B cell (primary cell): ENCODE results near the gene PCGF2. TPM values are rescaled to one million over a fixed set of nuclear protein-coding genes. Genes with fewer than 3 reads are reported as not detected.

Experiments
- ATAC-seq: fragments of 200-7000 bp; cut with Tn5 transposase; one replicate; pipeline ENCODE4 v1.10.0; 2021; ENCODE audit warnings: low read depth, mild to moderate bottlenecking, moderate number of reproducible peaks, moderate library complexity
- CTCF ChIA-PET: fragments of 350-600 bp; sonication (Branson Sonifier 250); formaldehyde crosslinking; loops from one replicate; lab custom pipeline; 2021; ENCODE audit warnings: antibody characterized with exemption, inconsistent platforms; lab: Charles Lee
- POLR2A ChIA-PET: fragments of 350-600 bp; sonication (Branson Sonifier 250); formaldehyde crosslinking; loops from one replicate; lab custom pipeline; 2021; ENCODE audit warnings: antibody characterized with exemption; lab: Charles Lee
- DNase-seq: peaks from one replicate; pipeline ENCODE4 v3.0.0; 2013
- H2AFZ ChIP-seq: 2 replicates; pipeline ENCODE4 v1.6.1; 2012; ENCODE audit warnings: mild to moderate bottlenecking, low read depth, low read length; ENCODE audit not compliant: insufficient read depth, poor library complexity, severe bottlenecking
- H3K27ac ChIP-seq, 2 donors: 1 replicate in 1 of 2; 2 replicates in 1 of 2; pipeline ENCODE4 v1.5.1; 2012 to 2013; ENCODE audit warnings: low read length in 2 of 2, mild to moderate bottlenecking in 2 of 2, moderate library complexity in 1 of 2
- H3K27me3 ChIP-seq, 4 experiments: fragments of 200-600 bp in 1 of 4; sonication (generic) in 1 of 4; replicated peaks in 1 of 4; 1 replicate in 2 of 4; 2 replicates in 2 of 4; pipeline versions ENCODE4 v1.6.1 to v1.7.0; 2013 to 2016; ENCODE audit warnings: low read length in 3 of 4, mild to moderate bottlenecking in 2 of 4, mixed read lengths in 1 of 4, moderate library complexity in 1 of 4; ENCODE audit not compliant: insufficient read depth in 4 of 4, control insufficient read depth in 3 of 4; ENCODE audit errors: control extremely low read depth in 1 of 4
- H3K36me3 ChIP-seq, 2 experiments: replicated peaks in 1 of 2; 1 replicate in 1 of 2; 2 replicates in 1 of 2; pipeline versions ENCODE4 v1.6.1 to v1.7.1; 2013; ENCODE audit warnings: low read length in 1 of 2; ENCODE audit not compliant: insufficient read depth in 2 of 2, control insufficient read depth in 1 of 2; ENCODE audit errors: control extremely low read depth in 1 of 2, extremely low read depth in 1 of 2
- H3K4me1 ChIP-seq, 2 donors: fragments of 200-600 bp in 1 of 2; sonication (generic) in 1 of 2; 1 replicate in 1 of 2; 2 replicates in 1 of 2; pipeline versions ENCODE4 v1.5.1 to v1.6.1; 2013 to 2017; ENCODE audit warnings: low read length in 2 of 2; ENCODE audit not compliant: control insufficient read depth in 2 of 2, insufficient read depth in 2 of 2
- H3K4me2 ChIP-seq: replicated peaks from 2 replicates; pipeline ENCODE3; 2012; ENCODE audit warnings: mild to moderate bottlenecking, low read depth, low read length; ENCODE audit not compliant: poor library complexity, severe bottlenecking
- H3K4me3 ChIP-seq, 5 experiments: fragments of 200-600 bp in 1 of 5; sonication (generic) in 1 of 5; 1 replicate in 3 of 5; 2 replicates in 2 of 5; pipeline versions ENCODE4 v1.5.1 to v1.7.0; 2011 to 2016; ENCODE audit warnings: low read length in 4 of 5, mild to moderate bottlenecking in 4 of 5, low read depth in 2 of 5, control low read depth in 1 of 5, moderate library complexity in 1 of 5; ENCODE audit not compliant: insufficient read depth in 1 of 5; ENCODE audit errors: control extremely low read depth in 1 of 5, extremely low read depth in 1 of 5
- H3K79me2 ChIP-seq: fragments of 200-600 bp; sonication (generic); one replicate; pipeline ENCODE4 v1.6.0; 2016; ENCODE audit warnings: low read length; ENCODE audit not compliant: control insufficient read depth, insufficient read depth
- H3K9ac ChIP-seq: fragments of 200-600 bp; sonication (generic); 2 replicates; pipeline ENCODE4 v1.6.1; 2017; ENCODE audit warnings: mild to moderate bottlenecking, low read length, moderate library complexity
- H3K9me3 ChIP-seq, 3 donors: one replicate each; pipeline versions ENCODE4 v1.6.1 to v1.7.1; 2013; ENCODE audit warnings: low read length in 2 of 3; ENCODE audit not compliant: control insufficient read depth in 2 of 3, insufficient read depth in 1 of 3; ENCODE audit errors: control extremely low read depth in 1 of 3
- H4K20me1 ChIP-seq: 2 replicates; pipeline ENCODE4 v1.6.0; 2012; ENCODE audit warnings: mild to moderate bottlenecking, low read length; ENCODE audit not compliant: insufficient read depth, control insufficient read depth, poor library complexity, severe bottlenecking
- H3K27ac Mint-ChIP-seq: one replicate; pipeline ENCODE4 v1.8.0; 2021; ENCODE audit warnings: mixed read lengths
- H3K27me3 Mint-ChIP-seq: one replicate; pipeline ENCODE4 v1.8.0; 2021; ENCODE audit warnings: mixed read lengths
- H3K4me1 Mint-ChIP-seq: one replicate; pipeline ENCODE4 v1.8.0; 2021; ENCODE audit warnings: mixed read lengths
- H3K4me3 Mint-ChIP-seq: one replicate; pipeline ENCODE4 v1.8.0; 2021; ENCODE audit warnings: mixed read lengths
- H3K9me3 Mint-ChIP-seq: one replicate; pipeline ENCODE4 v1.8.0; 2022; ENCODE audit warnings: mixed read lengths; ENCODE audit not compliant: insufficient read depth
- CTCF ChIP-seq: fragments of 200-600 bp; IDR thresholded peaks from one replicate; pipeline ENCODE4 v1.8.0; 2022; ENCODE audit warnings: antibody characterized with exemption, mild to moderate bottlenecking
- EZH2 ChIP-seq: IDR thresholded peaks from 2 replicates; pipeline ENCODE4 v1.6.1; 2012; ENCODE audit warnings: borderline replicate concordance, low read depth, mild to moderate bottlenecking, moderate library complexity, low read length; ENCODE audit not compliant: insufficient read depth, poor library complexity, severe bottlenecking
- WGBS: methylation state at CpG from one replicate; pipeline ENCODE4 v1.1.5; 2013; ENCODE audit warnings: missing lambda C conversion rate; ENCODE audit not compliant: insufficient coverage; 5-methylcytosine and 5-hydroxymethylcytosine counted together
- intact Hi-C: fragments of 100-400 bp; cut with micrococcal nuclease; formaldehyde crosslinking; loops from one replicate; pipeline ENCODE4 v1.10.0; 2022
- polyA plus RNA-seq: library from polyadenylated mRNA; depleted of rRNA; stranded (reverse); fragments of >200 nt; gene quantifications from 2 replicates; pipeline ENCODE4 v1.2.3, GENCODE V29; 2012
- total RNA-seq, 2 donors: library from RNA; stranded (reverse); fragments of 120-200 nt in 1 of 2; gene quantifications; 1 replicate in 1 of 2; 2 replicates in 1 of 2; pipeline versions ENCODE4 v1.2.3 to v1.2.4, GENCODE V29; 2013 to 2022

PCGF2 gene
- total and polyA plus RNA-seq, 2 donors (not counting 1 experiment from before 2014, with no cell fraction given), result 0.04 TPM; not detected in 1

GRCh38 chr17:38729368-38729885 lies 18.7 kb downstream of the PCGF2 start:
- H3K9me3 ChIP-seq, result peaks cover 0 to 13% (median 0%) of the 10 kb centered on the region in 3 donors
- H3K27ac ChIP-seq, result peak overlapping the region; percentile 8 to 48
- CTCF ChIA-PET, result interaction anchor here (0.9 to 6.4 kb wide), 10 partner anchors 11 to 424 kb away, joined by 3 to 54 read pairs (median 4); partner anchors contain the start of gene EPOP
- H3K36me3 ChIP-seq, result peaks cover 0 to 10% of the 10 kb centered on the region in 2 experiments
- peak overlapping the region; percentile 68 for H3K9ac ChIP-seq
- Mint-ChIP-seq H3K27me3 (no peaks in the 10 kb centered on the region), H3K4me3 (peak overlapping the region; percentile 76), H3K27ac (peak overlapping the region; percentile 68), H3K9me3 (no peaks in the 10 kb centered on the region), H3K4me1 (peaks cover 57% of the 10 kb centered on the region)
- intact Hi-C loops, result no loop called here
- H3K79me2 ChIP-seq, result no peaks in the 10 kb centered on the region
- no peaks in the 10 kb centered on the region for H3K27me3 ChIP-seq
- peak overlapping the region; percentile 93 for H3K4me2 ChIP-seq
- H2AFZ ChIP-seq, result peak overlapping the region; percentile 59
- H3K4me3 ChIP-seq, result peak overlapping the region; percentile 13 to 69 (median 55)
- DNase-seq, result no peak
- no peaks in the 10 kb centered on the region for H4K20me1 ChIP-seq
- no peak for ATAC-seq
- POLR2A ChIA-PET, result interaction anchor here (0.8 to 1.9 kb wide), 3 partner anchors 24 to 172 kb away, joined by 3 to 15 read pairs (median 9); partner anchors contain the start of gene MLLT6
- peaks cover 32 to 59% of the 10 kb centered on the region in 2 donors for H3K4me1 ChIP-seq
- TF ChIP-seq CTCF, result no peak
- TF ChIP-seq EZH2, result no peak
- WGBS, result 3% methylated on average over 6 of the region's 14 CpGs

- POLR2A ChIA-PET, result interaction anchor here (0.8 to 1.9 kb wide), 6 partner anchors 12 to 141 kb away, joined by 3 to 15 read pairs (median 4); partner anchors contain the start of genes LASP1 and MLLT6
Observed at GRCh38 chr17:38728290-38728831, 19.8 kb downstream of the PCGF2 start.

More at GRCh38 chr17:38728290-38728831, 19.8 kb downstream of the PCGF2 start:
- H3K27ac ChIP-seq, result peak overlapping the region; percentile 32 to 64
- peak overlapping the region; percentile 93 for H3K4me2 ChIP-seq
- 33% methylated on average over 8 of the region's 8 CpGs for WGBS
- peaks cover 32 to 56% of the 10 kb centered on the region in 2 donors for H3K4me1 ChIP-seq
- H3K4me3 ChIP-seq, result peak overlapping the region in 3 of 5 experiments; percentile 2 to 51 (median 27)
- Mint-ChIP-seq H3K27me3 (no peaks in the 10 kb centered on the region), H3K4me1 (peaks cover 51% of the 10 kb centered on the region), H3K4me3 (peak overlapping the region; percentile 76), H3K9me3 (no peaks in the 10 kb centered on the region), H3K27ac (peak overlapping the region; percentile 86)
- intact Hi-C loops, result no loop called here
- CTCF ChIA-PET, result interaction anchor here (0.8 to 6.4 kb wide), 13 partner anchors 10 to 425 kb away, joined by 3 to 54 read pairs (median 4); partner anchors contain the start of gene EPOP
- TF ChIP-seq CTCF (no peak), EZH2 (no peak)
- no peaks in the 10 kb centered on the region for H3K79me2 ChIP-seq
- H3K9me3 ChIP-seq, result peaks cover 0 to 13% (median 0%) of the 10 kb centered on the region in 3 donors
- H2AFZ ChIP-seq, result peak overlapping the region; percentile 24
- peaks cover 0 to 12% of the 10 kb centered on the region in 2 experiments for H3K36me3 ChIP-seq
- H4K20me1 ChIP-seq, result no peaks in the 10 kb centered on the region
- H3K27me3 ChIP-seq, result no peaks in the 10 kb centered on the region
- DNase-seq (peak; percentile 80), ATAC-seq (peak; percentile 26)
- peak overlapping the region; percentile 34 for H3K9ac ChIP-seq
